CD4-positive, alpha-beta T cell treated with Interleukin-15 for 4 hours (primary cell): ENCODE results near the gene AMER1.
"Not testable (repeated sequence)": the region's sequence is repeated elsewhere in the genome, so short reads cannot be mapped to it uniquely, and the experiment has no call there.

Experiments
- DNase-seq: peaks from one replicate; pipeline ENCODE4 v3.0.0-alpha.2; 2020; ENCODE audit warnings: low spot score

Gene AMER1

GRCh38 chrX:64205441-64205734 lies at the start of gene AMER1:
AMER1 (minus strand) TSS chrX:64205708; CDS start chrX:64193286, 12,422 bp downstream.
- DNase-seq, result no peak

GRCh38 chrX:64230123-64230970 lies 24.8 kb upstream of the AMER1 start, which contains the start of gene ASB12:
ASB12 (minus strand) TSS chrX:64230607; CDS start chrX:64225650, 4,957 bp downstream.
- DNase-seq, result no peak

- DNase-seq, result no peak
Observed at GRCh38 chrX:64229154-64229553, 23.6 kb upstream of the AMER1 start.

- no peak for DNase-seq
Observed at GRCh38 chrX:64218023-64218422, 12.5 kb upstream of the AMER1 start.

GRCh38 chrX:64213989-64214388 lies 8.5 kb upstream of the AMER1 start:
- not testable (repeated sequence) for DNase-seq

GRCh38 chrX:64206556-64207162 lies 1.2 kb upstream of the AMER1 start:
- DNase-seq, result no peak

GRCh38 chrX:64205735-64206501 lies 410 bp upstream of the AMER1 start:
- peak; percentile 92 for DNase-seq

- DNase-seq, result no peak
Observed at GRCh38 chrX:64204701-64205440, 637 bp downstream of the AMER1 start.

- no peak for DNase-seq
Observed at GRCh38 chrX:64204252-64204651, 1.3 kb downstream of the AMER1 start.

- DNase-seq, result no peak
Observed at GRCh38 chrX:64202808-64203325, 2.6 kb downstream of the AMER1 start.

- no peak for DNase-seq
Observed at GRCh38 chrX:64198036-64198435, 7.5 kb downstream of the AMER1 start.

GRCh38 chrX:64196606-64197005 lies 8.9 kb downstream of the AMER1 start:
- DNase-seq, result no peak

- DNase-seq, result no peak
Observed at GRCh38 chrX:64195862-64196261, 9.6 kb downstream of the AMER1 start.

GRCh38 chrX:64192673-64193072 lies 12.8 kb downstream of the AMER1 start:
- no peak for DNase-seq

GRCh38 chrX:64192040-64192439 lies 13.5 kb downstream of the AMER1 start:
- no peak for DNase-seq

- no peak for DNase-seq
Observed at GRCh38 chrX:64191281-64192010, 14.1 kb downstream of the AMER1 start.

- no peak for DNase-seq
Observed at GRCh38 chrX:64190136-64190740, 15.3 kb downstream of the AMER1 start.

GRCh38 chrX:64188901-64189300 lies 16.6 kb downstream of the AMER1 start:
- DNase-seq, result no peak

GRCh38 chrX:64187762-64188150 lies 17.8 kb downstream of the AMER1 start:
- no peak for DNase-seq

GRCh38 chrX:64186974-64187761 lies 18.3 kb downstream of the AMER1 start:
- no peak for DNase-seq
